GM18502 (cell line): ENCODE data around the gene RALBP1.

ENCODE experiments used
- ATAC-seq: cut with Tn5 transposase; IDR thresholded peaks from one replicate; pipeline ENCODE4 v1.9.1; 2021; ENCODE audit warnings: mild to moderate bottlenecking; ENCODE audit not compliant: unreplicated experiment, poor library complexity

RALBP1 gene

GRCh38 chr18:9578306-9578705 is 103.0 kb downstream of the RALBP1 start:
- no peak for ATAC-seq

- ATAC-seq, result no peak
Observed at GRCh38 chr18:9581667-9582066, 106.4 kb downstream of the RALBP1 start.

DNA sequence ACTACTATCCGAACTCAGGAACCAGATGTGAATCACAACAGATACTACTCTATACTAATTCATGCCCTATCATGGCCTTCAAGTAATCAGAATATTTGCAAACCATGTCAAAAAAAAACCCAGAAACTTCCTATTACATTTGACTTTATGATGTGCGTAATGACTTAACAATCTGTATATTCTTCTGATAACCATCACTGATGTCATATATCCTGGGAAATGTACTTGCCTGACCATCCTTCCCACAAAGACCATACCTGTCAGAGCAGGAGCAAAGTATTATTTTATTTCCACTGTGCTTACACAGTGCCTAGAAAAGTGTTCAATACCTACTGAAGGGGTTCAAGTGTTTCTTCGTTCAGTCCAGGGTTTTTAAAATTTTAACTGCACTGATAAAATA is 111.5 kb downstream of the RALBP1 start:
- no peak for ATAC-seq
